Duodenal mucosa (tissue), 2 donors: Measurements from ENCODE around the gene SPANXN4.

Source experiments
- H3K27ac ChIP-seq: one replicate; pipeline ENCODE4 v1.7.0; 2013; ENCODE audit warnings: low read depth, low read length
- H3K27me3 ChIP-seq, 2 donors: one replicate each; pipeline ENCODE4 v1.7.0; 2013; ENCODE audit warnings: low read length in 2 of 2, control low read depth in 1 of 2; ENCODE audit not compliant: insufficient read depth in 2 of 2, control insufficient read depth in 1 of 2
- H3K36me3 ChIP-seq, 2 donors: one replicate each; pipeline ENCODE4 v1.7.0; 2013; ENCODE audit warnings: low read length in 2 of 2, control low read depth in 1 of 2; ENCODE audit not compliant: insufficient read depth in 2 of 2, control insufficient read depth in 1 of 2
- H3K4me1 ChIP-seq, 2 donors: one replicate each; pipeline ENCODE4 v1.7.0; 2013; ENCODE audit warnings: low read length in 2 of 2, control low read depth in 1 of 2; ENCODE audit not compliant: insufficient read depth in 2 of 2, control insufficient read depth in 1 of 2
- H3K4me3 ChIP-seq, 2 donors: one replicate each; pipeline ENCODE4 v1.7.0; 2013; ENCODE audit warnings: low read length in 2 of 2, low read depth in 1 of 2
- H3K9ac ChIP-seq, 2 donors: one replicate each; pipeline ENCODE4 v1.7.0; 2013; ENCODE audit warnings: low read length in 2 of 2, low read depth in 1 of 2
- H3K9me3 ChIP-seq, 2 donors: one replicate each; pipeline ENCODE4 v1.7.0; 2013; ENCODE audit warnings: low read length in 2 of 2, control low read depth in 1 of 2; ENCODE audit not compliant: control insufficient read depth in 1 of 2

The SPANXN4 gene

GRCh38 chrX:143025628-143026027 lies at the start of gene SPANXN4:
TSS of gene SPANXN4 (plus strand) at chrX:143025928. CDS start at chrX:143026015, 87 bp downstream.
- no peaks in the 10 kb centered on the region for H3K36me3 ChIP-seq
- H3K9me3 ChIP-seq: no peaks in the 10 kb centered on the region
- no peak within 1 kb of the TSS for H3K4me3 ChIP-seq
- H3K27ac ChIP-seq: no peak within 1 kb of the TSS
- no peak within 1 kb of the TSS for H3K9ac ChIP-seq
- H3K27me3 ChIP-seq: no peaks in the 10 kb centered on the region
- no peaks in the 10 kb centered on the region for H3K4me1 ChIP-seq

- no peak overlapping the region for H3K27ac ChIP-seq
- H3K36me3 ChIP-seq: no peaks in the 10 kb centered on the region
- H3K9me3 ChIP-seq: no peaks in the 10 kb centered on the region
- no peaks in the 10 kb centered on the region for H3K27me3 ChIP-seq
- H3K4me1 ChIP-seq: no peaks in the 10 kb centered on the region
- no peak overlapping the region for H3K9ac ChIP-seq
- H3K4me3 ChIP-seq: no peak overlapping the region
Measured at GRCh38 chrX:142977128-142977914, 48.4 kb upstream of the SPANXN4 start.

GRCh38 chrX:142978130-142978684 lies 47.5 kb upstream of the SPANXN4 start:
- Histone ChIP-seq H3K9ac (no peak overlapping the region), H3K4me1 (no peaks in the 10 kb centered on the region), H3K4me3 (no peak overlapping the region), H3K27ac (no peak overlapping the region), H3K27me3 (no peaks in the 10 kb centered on the region), H3K9me3 (no peaks in the 10 kb centered on the region), H3K36me3 (no peaks in the 10 kb centered on the region)

- no peaks in the 10 kb centered on the region for H3K9me3 ChIP-seq
- H3K36me3 ChIP-seq: no peaks in the 10 kb centered on the region
- no peak overlapping the region for H3K9ac ChIP-seq
- H3K27me3 ChIP-seq: no peaks in the 10 kb centered on the region
- no peak overlapping the region for H3K4me3 ChIP-seq
- H3K27ac ChIP-seq: no peak overlapping the region
- no peaks in the 10 kb centered on the region for H3K4me1 ChIP-seq
Measured at GRCh38 chrX:142982679-142983078, 43.0 kb upstream of the SPANXN4 start.

GRCh38 chrX:142994988-142995387 lies 30.7 kb upstream of the SPANXN4 start:
- no peak overlapping the region for H3K27ac ChIP-seq
- no peak overlapping the region for H3K4me3 ChIP-seq
- no peaks in the 10 kb centered on the region for H3K27me3 ChIP-seq
- no peak overlapping the region for H3K9ac ChIP-seq
- no peaks in the 10 kb centered on the region for H3K36me3 ChIP-seq
- H3K9me3 ChIP-seq: no peaks in the 10 kb centered on the region
- no peaks in the 10 kb centered on the region for H3K4me1 ChIP-seq

GRCh38 chrX:142998447-142999198 lies 27.1 kb upstream of the SPANXN4 start:
- H3K4me3 ChIP-seq: no peak overlapping the region
- no peaks in the 10 kb centered on the region for H3K27me3 ChIP-seq
- no peak overlapping the region for H3K9ac ChIP-seq
- no peaks in the 10 kb centered on the region for H3K36me3 ChIP-seq
- H3K27ac ChIP-seq: no peak overlapping the region
- H3K9me3 ChIP-seq: no peaks in the 10 kb centered on the region
- H3K4me1 ChIP-seq: no peaks in the 10 kb centered on the region

GRCh38 chrX:142999199-142999701 lies 26.5 kb upstream of the SPANXN4 start:
- H3K27ac ChIP-seq: no peak overlapping the region
- no peak overlapping the region for H3K4me3 ChIP-seq
- no peaks in the 10 kb centered on the region for H3K36me3 ChIP-seq
- no peaks in the 10 kb centered on the region for H3K9me3 ChIP-seq
- no peaks in the 10 kb centered on the region for H3K4me1 ChIP-seq
- no peaks in the 10 kb centered on the region for H3K27me3 ChIP-seq
- H3K9ac ChIP-seq: no peak overlapping the region

- no peaks in the 10 kb centered on the region for H3K9me3 ChIP-seq
- H3K4me3 ChIP-seq: no peak overlapping the region
- H3K27ac ChIP-seq: no peak overlapping the region
- H3K36me3 ChIP-seq: no peaks in the 10 kb centered on the region
- no peaks in the 10 kb centered on the region for H3K27me3 ChIP-seq
- H3K4me1 ChIP-seq: no peaks in the 10 kb centered on the region
- H3K9ac ChIP-seq: no peak overlapping the region
Measured at GRCh38 chrX:143002206-143002605, 23.5 kb upstream of the SPANXN4 start.

- Histone ChIP-seq H3K4me1 (no peaks in the 10 kb centered on the region), H3K36me3 (no peaks in the 10 kb centered on the region), H3K27me3 (no peaks in the 10 kb centered on the region), H3K9ac (no peak overlapping the region), H3K27ac (no peak overlapping the region), H3K9me3 (peaks cover 0 to 4% of the 10 kb centered on the region in 2 donors), H3K4me3 (no peak overlapping the region)
Measured at GRCh38 chrX:143017272-143017671, 8.5 kb upstream of the SPANXN4 start.

- H3K27ac ChIP-seq: no peak overlapping the region
- H3K36me3 ChIP-seq: no peaks in the 10 kb centered on the region
- H3K27me3 ChIP-seq: no peaks in the 10 kb centered on the region
- H3K4me3 ChIP-seq: no peak overlapping the region
- H3K9ac ChIP-seq: no peak overlapping the region
- no peaks in the 10 kb centered on the region for H3K9me3 ChIP-seq
- no peaks in the 10 kb centered on the region for H3K4me1 ChIP-seq
Measured at GRCh38 chrX:143027275-143027674, 1.5 kb downstream of the SPANXN4 start.
